Activated CD8-positive, alpha-beta memory T cell treated with anti-CD3 and anti-CD28 coated beads, Interleukin-2, amount 50 U/mL, for 1 hour (primary cell): Measurements from ENCODE around the gene MUC5AC.
"Not testable (repeated sequence)": the region's sequence is repeated elsewhere in the genome, so short reads cannot be mapped to it uniquely, and the experiment has no call there.

ENCODE experiments used
- DNase-seq: peaks from one replicate; pipeline ENCODE4 v3.0.0-alpha.2; 2020; ENCODE audit errors: extremely low read depth

The MUC5AC gene

GRCh38 chr11:1148752-1149180, 9.0 kb upstream of the MUC5AC start:
- DNase-seq = no peak

GRCh38 chr11:1149545-1149944, 8.2 kb upstream of the MUC5AC start:
- DNase-seq = no peak

GRCh38 chr11:1150116-1150515, 7.6 kb upstream of the MUC5AC start:
- no peak for DNase-seq

- no peak for DNase-seq
Measured at GRCh38 chr11:1150769-1151365, 6.9 kb upstream of the MUC5AC start.

GRCh38 chr11:1151366-1152315, 6.1 kb upstream of the MUC5AC start:
- DNase-seq = no peak

GRCh38 chr11:1152316-1153104, 5.2 kb upstream of the MUC5AC start:
- DNase-seq = no peak

- no peak for DNase-seq
Measured at GRCh38 chr11:1153105-1153950, 4.4 kb upstream of the MUC5AC start.

GRCh38 chr11:1153951-1154493, 3.7 kb upstream of the MUC5AC start:
- DNase-seq = no peak

GRCh38 chr11:1154656-1155055, 3.1 kb upstream of the MUC5AC start:
- DNase-seq = not testable (repeated sequence)

GRCh38 chr11:1155274-1155693, 2.5 kb upstream of the MUC5AC start:
- no peak for DNase-seq

- DNase-seq = no peak
Measured at GRCh38 chr11:1156506-1157340, 1.0 kb upstream of the MUC5AC start.

- DNase-seq = no peak
Measured at GRCh38 chr11:1157341-1157644, 460 bp upstream of the MUC5AC start.

GRCh38 chr11:1158681-1159487, 1.1 kb downstream of the MUC5AC start:
- no peak for DNase-seq

GRCh38 chr11:1159488-1160220, 1.9 kb downstream of the MUC5AC start:
- DNase-seq = not testable (repeated sequence)

- no peak for DNase-seq
Measured at GRCh38 chr11:1160231-1161101, 2.7 kb downstream of the MUC5AC start.

- DNase-seq = no peak
Measured at GRCh38 chr11:1161410-1162137, 3.8 kb downstream of the MUC5AC start.

GRCh38 chr11:1162138-1162475, 4.4 kb downstream of the MUC5AC start:
- no peak for DNase-seq
